ENCODE results near the gene ARHGAP29. TPM values are rescaled to one million over a fixed set of nuclear protein-coding genes. Genes with fewer than 3 reads are reported as not detected.

ARHGAP29 gene
- total and polyA plus RNA-seq, 8 donors: 5.1 to 15.8 (median 9.7) TPM

GRCh38 chr1:94124538-94124937 is 112.8 kb downstream of the ARHGAP29 start:
- 85 to 87% methylated on average over 1 of the region's 1 CpG for WGBS, 2 donors
- Histone ChIP-seq H3K27me3 (no peaks in the 10 kb centered on the region), H3K36me3 (no peaks in the 10 kb centered on the region), H3K4me1 (no peaks in the 10 kb centered on the region), H3K4me3 (no peak overlapping the region), H3K27ac (no peak overlapping the region), H3K9me3 (no peaks in the 10 kb centered on the region)
- ATAC-seq (no peak), FAIRE-seq (no peak), DNase-seq (no peak)
- intact Hi-C loops (cut with DNase I): no loop called here
- no peak for TF ChIP-seq CTCF (IDR thresholded peaks at IDR 0.05)

GRCh38 chr1:94122201-94122970 is 115.0 kb downstream of the ARHGAP29 start:
- Histone ChIP-seq H3K9me3 (no peaks in the 10 kb centered on the region), H3K4me3 (no peak overlapping the region), H3K4me1 (no peaks in the 10 kb centered on the region), H3K27me3 (no peaks in the 10 kb centered on the region), H3K36me3 (no peaks in the 10 kb centered on the region), H3K27ac (no peak overlapping the region)
- ATAC-seq: no peak
- TF ChIP-seq CTCF (IDR thresholded peaks at IDR 0.05): no peak
- FAIRE-seq: no peak
- DNase-seq: no peak
- intact Hi-C loops (cut with DNase I): no loop called here
- 59 to 79% methylated on average over 5 of the region's 5 CpGs for whole genome bisulfite sequencing, 2 donors

Other genes starting within 250 kb of the ARHGAP29 start
- under 1 TPM in 4 of 6 donors, not detected in 2; 0.03 to 0.16 (median 0.10) TPM for gene ABCA4, start 116.4 kb downstream of the ARHGAP29 start, total RNA-seq
- gene ABCA4, start 116.4 kb downstream of the ARHGAP29 start, polyA plus RNA-seq: under 1 TPM; 0.15 to 0.16 TPM
- 10 to 100 TPM; 26.1 to 35.8 (median 33.5) TPM for gene ABCD3, start 180.8 kb upstream of the ARHGAP29 start, total RNA-seq
- 10 to 100 TPM; 11.7 to 29.0 TPM for gene ABCD3, start 180.8 kb upstream of the ARHGAP29 start, polyA plus RNA-seq

All from pancreas (tissue), 10 donors.